PC-3 (cell line): ENCODE data around the gene MACROD2. TPM values are rescaled to one million over a fixed set of nuclear protein-coding genes. Genes with fewer than 3 reads are reported as not detected.

ENCODE experiments used
- ATAC-seq: fragments of 200-7000 bp; cut with Tn5 transposase; 2 replicates; pipeline ENCODE4 v1.9.1; 2020; ENCODE audit warnings: mild to moderate bottlenecking, moderate library complexity
- BruUV-seq: library from RNA; stranded (reverse); fragments of 400-500 nt; replicated peaks from 2 replicates; lab custom pipeline; 2021; lab: Mats Ljungman, UMichigan
- CTCF ChIA-PET: fragments of 300-600 bp; sonication (Branson Sonifier 250); formaldehyde crosslinking; loops from one replicate; lab custom pipeline; 2022; ENCODE audit warnings: antibody characterized with exemption; lab: Charles Lee
- POLR2A ChIA-PET: fragments of 300-600 bp; sonication (Branson Sonifier 250); formaldehyde crosslinking; loops from one replicate; lab custom pipeline; 2022; ENCODE audit warnings: antibody characterized with exemption; ENCODE audit not compliant: unreplicated experiment; lab: Charles Lee
- DNase-seq: peaks from one replicate; pipeline ENCODE4 v3.0.0-alpha.2; 2015
- H2AFZ ChIP-seq: fragments of 300-600 bp; sonication (generic); 2 replicates; pipeline ENCODE4 v1.6.0; 2016; ENCODE audit warnings: antibody characterized with exemption, low read length
- H3F3A ChIP-seq: fragments of 300-600 bp; sonication (generic); one replicate; pipeline ENCODE4 v1.6.0; 2017; ENCODE audit warnings: antibody characterized with exemption, low read length, control low read depth, mild to moderate bottlenecking; ENCODE audit not compliant: unreplicated experiment
- H3K27ac ChIP-seq: fragments of 300-600 bp; sonication (generic); 2 replicates; pipeline ENCODE4 v1.5.1; 2016; ENCODE audit warnings: mild to moderate bottlenecking, low read length
- H3K27me3 ChIP-seq: fragments of 300-600 bp; sonication (generic); 2 replicates; pipeline ENCODE4 v1.6.1; 2016; ENCODE audit warnings: low read length, mixed read lengths
- H3K36me3 ChIP-seq: fragments of 300-600 bp; sonication (generic); 2 replicates; pipeline ENCODE4 v1.6.1; 2016; ENCODE audit warnings: low read depth, mixed run types, low read length, mixed read lengths
- H3K4me1 ChIP-seq: fragments of 300-600 bp; sonication (generic); 2 replicates; pipeline ENCODE4 v1.5.1; 2016; ENCODE audit warnings: low read length; ENCODE audit not compliant: insufficient read depth
- H3K4me2 ChIP-seq: fragments of 300-600 bp; sonication (generic); 2 replicates; pipeline ENCODE4 v1.6.0; 2016; ENCODE audit warnings: low read length
- H3K4me3 ChIP-seq: fragments of 300-600 bp; sonication (generic); 2 replicates; pipeline ENCODE4 v1.5.1; 2016; ENCODE audit warnings: mild to moderate bottlenecking, low read length, mixed read lengths
- H3K79me2 ChIP-seq: fragments of 300-600 bp; sonication (generic); 2 replicates; pipeline ENCODE4 v1.6.1; 2017; ENCODE audit warnings: low read length, mixed read lengths
- H3K9ac ChIP-seq: fragments of 300-600 bp; sonication (generic); 2 replicates; pipeline ENCODE4 v1.6.0; 2016; ENCODE audit warnings: mild to moderate bottlenecking, low read length
- H3K9me2 ChIP-seq: fragments of 300-600 bp; sonication (generic); replicated peaks from 2 replicates; pipeline ENCODE4 v1.6.1; 2016; ENCODE audit warnings: mixed run types, low read length, mixed read lengths
- H3K9me3 ChIP-seq: fragments of 300-600 bp; sonication (generic); 2 replicates; pipeline ENCODE4 v1.6.1; 2016; ENCODE audit warnings: low read length, mixed read lengths
- H4K20me1 ChIP-seq: fragments of 300-600 bp; sonication (generic); 2 replicates; pipeline ENCODE4 v1.6.1; 2016; ENCODE audit warnings: low read length, mixed read lengths
- EZH2 ChIP-seq: fragments of 300-600 bp; sonication (generic); IDR thresholded peaks from one replicate; pipeline ENCODE4 v1.6.1; 2017; ENCODE audit warnings: antibody characterized with exemption, mild to moderate bottlenecking, low read length; ENCODE audit not compliant: unreplicated experiment
- EZH2phosphoT487 ChIP-seq: fragments of 300-600 bp; sonication (generic); IDR thresholded peaks from 2 replicates; pipeline ENCODE4 v1.6.1; 2018; ENCODE audit warnings: mild to moderate bottlenecking, antibody characterized with exemption, low read length, borderline replicate concordance
- intact Hi-C: fragments of 100-400 bp; cut with micrococcal nuclease; formaldehyde crosslinking; loops from 2 replicates; pipeline ENCODE4 v1.9.0; 2023
- total RNA-seq: library from RNA; depleted of rRNA; stranded (reverse); fragments of >200 nt; gene quantifications from 2 replicates; pipeline ENCODE4 v1.2.3, GENCODE V29; 2014
- TF ChIP-seq, protein P1 (sequence below): fragments of 300-600 bp; sonication (generic); conservative IDR thresholded peaks from 2 replicates; pipeline ENCODE4 v1.5.1; 2017; ENCODE audit warnings: antibody characterized with exemption, low read depth, mild to moderate bottlenecking, low read length

Gene MACROD2
- total RNA-seq, 1 experiment from 2014 or later, result 3.1 TPM

DNA sequence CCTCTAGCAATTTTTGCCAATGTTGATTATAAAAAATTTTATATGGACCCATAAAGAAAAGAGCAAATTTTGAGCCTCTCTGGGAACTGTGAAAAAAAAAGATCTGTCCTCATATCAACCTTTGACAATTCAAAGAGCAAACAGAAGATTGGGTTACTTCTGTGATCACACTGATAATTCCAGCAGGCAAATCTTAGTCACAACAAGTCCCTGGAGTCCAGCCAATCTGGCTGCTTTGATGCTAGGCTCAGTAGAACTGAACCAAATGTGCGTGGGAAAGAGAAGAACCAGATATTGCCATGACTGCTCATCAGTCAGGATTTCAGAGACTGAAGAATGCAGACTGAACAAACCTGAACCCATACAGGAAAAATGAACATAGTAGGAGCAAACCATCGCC lies 780.5 kb downstream of the MACROD2 start:
- H3K79me2 ChIP-seq, result no peaks in the 10 kb centered on the region
- peak overlapping the region; percentile 18; the same call in 1 of the 2 replicates for H3K9ac ChIP-seq
- no peak for TF ChIP-seq EZH2
- no peak for TF ChIP-seq EZH2phosphoT487
- TF ChIP-seq, protein P1, sequence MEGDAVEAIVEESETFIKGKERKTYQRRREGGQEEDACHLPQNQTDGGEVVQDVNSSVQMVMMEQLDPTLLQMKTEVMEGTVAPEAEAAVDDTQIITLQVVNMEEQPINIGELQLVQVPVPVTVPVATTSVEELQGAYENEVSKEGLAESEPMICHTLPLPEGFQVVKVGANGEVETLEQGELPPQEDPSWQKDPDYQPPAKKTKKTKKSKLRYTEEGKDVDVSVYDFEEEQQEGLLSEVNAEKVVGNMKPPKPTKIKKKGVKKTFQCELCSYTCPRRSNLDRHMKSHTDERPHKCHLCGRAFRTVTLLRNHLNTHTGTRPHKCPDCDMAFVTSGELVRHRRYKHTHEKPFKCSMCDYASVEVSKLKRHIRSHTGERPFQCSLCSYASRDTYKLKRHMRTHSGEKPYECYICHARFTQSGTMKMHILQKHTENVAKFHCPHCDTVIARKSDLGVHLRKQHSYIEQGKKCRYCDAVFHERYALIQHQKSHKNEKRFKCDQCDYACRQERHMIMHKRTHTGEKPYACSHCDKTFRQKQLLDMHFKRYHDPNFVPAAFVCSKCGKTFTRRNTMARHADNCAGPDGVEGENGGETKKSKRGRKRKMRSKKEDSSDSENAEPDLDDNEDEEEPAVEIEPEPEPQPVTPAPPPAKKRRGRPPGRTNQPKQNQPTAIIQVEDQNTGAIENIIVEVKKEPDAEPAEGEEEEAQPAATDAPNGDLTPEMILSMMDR, result no peak
- no peaks in the 10 kb centered on the region for H3K9me3 ChIP-seq
- H3K27me3 ChIP-seq, result no peaks in the 10 kb centered on the region
- no peaks in the 10 kb centered on the region for H3F3A ChIP-seq
- H3K36me3 ChIP-seq, result no peaks in the 10 kb centered on the region
- no peaks in the 10 kb centered on the region for H4K20me1 ChIP-seq
- peaks cover 23% of the 10 kb centered on the region for H3K4me1 ChIP-seq
- no peak overlapping the region for H2AFZ ChIP-seq
- ATAC-seq (peak; percentile 85), DNase-seq (peak; percentile 98)
- peak overlapping the region; percentile 78 for H3K27ac ChIP-seq
- no TSS peak for BruUV-seq
- peak overlapping the region; percentile 35 for H3K4me2 ChIP-seq
- intact Hi-C loops, result loop anchor here (5.0 kb wide), 1 partner anchor 102 kb away; no protein-coding TSS in a partner anchor
- H3K4me3 ChIP-seq, result no peak overlapping the region
- no peaks in the 10 kb centered on the region for H3K9me2 ChIP-seq
- CTCF ChIA-PET, result no interaction called here
- POLR2A ChIA-PET, result no interaction called here

DNA sequence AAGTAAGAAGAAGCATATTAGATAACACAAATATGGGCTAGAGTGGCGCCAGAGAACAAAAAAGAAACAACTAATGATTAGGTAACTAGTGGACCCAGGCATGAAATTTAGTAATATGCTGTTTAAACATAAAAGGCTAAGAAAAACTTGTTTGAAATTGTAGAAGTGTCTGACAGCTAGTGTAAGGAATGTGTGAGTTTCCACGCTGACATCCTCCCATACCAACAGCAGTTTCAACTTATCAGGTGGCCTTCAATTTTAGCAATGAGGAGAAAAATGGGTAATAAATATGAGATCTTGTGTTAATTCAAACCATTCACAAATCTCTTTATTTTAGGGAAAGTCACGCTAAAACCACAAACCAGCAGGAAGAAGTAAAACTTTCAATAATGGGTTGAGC lies 782.3 kb downstream of the MACROD2 start:
- H3K27ac ChIP-seq, result no peak overlapping the region
- CTCF ChIA-PET, result no interaction called here
- intact Hi-C loops, result loop anchor here (5.0 kb wide), 1 partner anchor 100 kb away; no protein-coding TSS in a partner anchor

DNA sequence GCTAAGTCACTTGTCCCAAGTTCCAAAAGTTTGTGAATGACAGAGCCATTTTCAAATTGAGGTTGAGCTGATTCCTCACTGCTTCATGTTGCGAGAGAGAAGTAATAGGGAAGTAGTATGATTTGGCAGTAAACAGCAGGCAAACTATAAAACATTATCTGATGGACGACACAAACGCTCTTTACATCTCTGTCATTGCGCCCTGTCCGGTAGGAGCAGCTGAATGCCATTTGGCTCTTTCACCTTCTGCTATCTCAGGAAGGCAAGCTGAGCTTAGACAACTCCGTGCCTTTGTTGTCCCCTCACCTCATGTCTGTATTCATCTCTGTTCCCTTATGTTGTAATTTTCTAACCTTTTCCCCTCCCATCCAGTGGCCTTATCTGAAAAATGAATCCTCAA lies 782.8 kb downstream of the MACROD2 start:
- Histone ChIP-seq H3K9me3 (no peaks in the 10 kb centered on the region), H3K36me3 (no peaks in the 10 kb centered on the region), H3K9ac (no peak overlapping the region), H2AFZ (no peak overlapping the region), H3K9me2 (no peaks in the 10 kb centered on the region), H3K27ac (no peak overlapping the region), H3K27me3 (no peaks in the 10 kb centered on the region), H4K20me1 (no peaks in the 10 kb centered on the region), H3K79me2 (no peaks in the 10 kb centered on the region), H3F3A (no peaks in the 10 kb centered on the region), H3K4me3 (no peak overlapping the region), H3K4me1 (peaks cover 23% of the 10 kb centered on the region), H3K4me2 (no peak overlapping the region)
- no peak for ATAC-seq
- TF ChIP-seq, protein P1, result no peak
- TF ChIP-seq EZH2phosphoT487 (no peak), EZH2 (no peak)
- CTCF ChIA-PET, result no interaction called here
- intact Hi-C loops, result loop anchor here (5.0 kb wide), 1 partner anchor 99 kb away; no protein-coding TSS in a partner anchor
- POLR2A ChIA-PET, result no interaction called here
- no TSS peak for BruUV-seq
- DNase-seq, result no peak

More for the DNA sequence above, 782.3 kb downstream of the MACROD2 start:
- POLR2A ChIA-PET, result interaction anchor here (0.6 kb wide), 1 partner anchor 269 kb away, joined by 3 read pairs; no protein-coding TSS in a partner anchor
- TF ChIP-seq, protein P1, result no peak
- TF ChIP-seq EZH2phosphoT487 (no peak), EZH2 (no peak)
- Histone ChIP-seq H3K4me2 (no peak overlapping the region), H3K27me3 (no peaks in the 10 kb centered on the region), H3K36me3 (no peaks in the 10 kb centered on the region), H2AFZ (no peak overlapping the region), H3K9me2 (no peaks in the 10 kb centered on the region), H3K4me1 (peaks cover 23% of the 10 kb centered on the region), H3K9me3 (no peaks in the 10 kb centered on the region), H3K9ac (no peak overlapping the region), H3K79me2 (no peaks in the 10 kb centered on the region), H3K4me3 (no peak overlapping the region), H3F3A (no peaks in the 10 kb centered on the region), H4K20me1 (no peaks in the 10 kb centered on the region)
- BruUV-seq, result no TSS peak
- DNase-seq (no peak), ATAC-seq (no peak)
